Measurements from ENCODE around the gene CD300C. TPM values are rescaled to one million over a fixed set of nuclear protein-coding genes. Genes with fewer than 3 reads are reported as not detected.

The CD300C gene
- total RNA-seq, 2 experiments from 2014 or later: 0.47 to 0.57 TPM

DNA sequence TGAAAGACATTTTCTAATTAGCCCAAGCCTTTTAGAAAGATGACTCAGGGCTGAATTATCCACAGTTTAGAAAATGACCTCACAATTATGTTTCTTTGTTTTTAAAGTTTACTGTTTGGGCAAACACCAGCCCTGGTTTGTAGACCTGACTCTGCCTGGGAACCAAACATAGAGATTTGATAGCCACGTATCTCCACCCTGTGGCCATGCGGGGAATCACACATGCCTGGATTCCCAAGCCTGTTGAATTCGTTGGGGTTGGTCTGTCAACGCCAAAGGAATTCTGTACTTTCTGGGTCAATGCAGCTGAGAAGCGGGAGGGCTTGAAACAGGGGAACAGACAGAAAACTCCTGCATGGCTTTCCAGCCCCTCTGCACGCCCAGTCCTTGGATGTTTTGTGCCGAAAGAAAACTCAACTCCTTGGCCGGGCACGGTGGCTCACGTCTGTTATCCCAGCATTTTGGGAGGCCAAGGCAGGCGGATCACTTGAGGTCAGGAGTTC is 52.5 kb downstream of the CD300C start:
- ChIA-PET POLR2A (no interaction called here), CTCF (interaction anchor here (0.7 to 8.3 kb wide), 9 partner anchors 14 to 136 kb away, joined by 3 to 66 read pairs (median 3); partner anchors contain the start of gene GPR142)
- DNase-seq: peak; percentile 76
- Mint-ChIP-seq H3K9me3 (ENCODE audit: insufficient read depth) (no peaks in the 10 kb centered on the region), H3K4me1 (ENCODE audit: low read depth) (peaks cover 13% of the 10 kb centered on the region), H3K4me3 (no peak overlapping the region), H3K36me3 (ENCODE audit: low read depth) (no peaks in the 10 kb centered on the region), H3K27ac (no peak overlapping the region), H3K27me3 (ENCODE audit: low read depth) (peaks cover 12% of the 10 kb centered on the region)
- ATAC-seq: peak; percentile 72

GRCh38 chr17:74491626-74492025 is 54.3 kb downstream of the CD300C start:
- H3K36me3 Mint-ChIP-seq (ENCODE audit: low read depth): no peaks in the 10 kb centered on the region
- no peak overlapping the region for H3K4me3 Mint-ChIP-seq
- DNase-seq (no peak), ATAC-seq (no peak)
- no peak overlapping the region for H3K27ac Mint-ChIP-seq
- CTCF ChIA-PET: interaction anchor here (1.0 to 8.3 kb wide), 7 partner anchors 9 to 124 kb away, joined by 3 to 66 read pairs (median 6); partner anchors contain the start of gene GPR142
- POLR2A ChIA-PET: no interaction called here
- H3K4me1 Mint-ChIP-seq (ENCODE audit: low read depth): peaks cover 13% of the 10 kb centered on the region
- H3K9me3 Mint-ChIP-seq (ENCODE audit: insufficient read depth): no peaks in the 10 kb centered on the region
- H3K27me3 Mint-ChIP-seq (ENCODE audit: low read depth): peaks cover 14% of the 10 kb centered on the region

Other genes with a start within 250 kb of the CD300C start
- gene KIF19, start 219.9 kb downstream of the CD300C start, total RNA-seq: under 1 TPM; 0.37 TPM
- gene BTBD17, start 184.2 kb downstream of the CD300C start, total RNA-seq: not detected
- gene GPR142, start 178.6 kb downstream of the CD300C start, total RNA-seq: not detected
- under 1 TPM in 1 of 2 experiments, not detected in 1; 0.32 TPM for gene GPRC5C, start 114.0 kb downstream of the CD300C start, total RNA-seq
- gene CD300A, start 79.5 kb downstream of the CD300C start, total RNA-seq: 1 to 10 TPM; 2.1 to 2.8 TPM
- gene CD300LB, start 14.6 kb downstream of the CD300C start, total RNA-seq: not detected
- not detected for gene CD300H, start 21.4 kb upstream of the CD300C start, total RNA-seq
- gene CD300LD, start 46.2 kb upstream of the CD300C start, total RNA-seq: not detected
- not detected for gene CD300E, start 77.6 kb upstream of the CD300C start, total RNA-seq
- gene CD300LF, start 166.8 kb upstream of the CD300C start, total RNA-seq: not detected
- 10 to 100 TPM; 19.1 to 19.6 TPM for gene RAB37, start 191.1 kb upstream of the CD300C start, total RNA-seq
- gene NHERF1, start 202.5 kb upstream of the CD300C start, total RNA-seq: 100 to 1,000 TPM; 286 to 296 TPM
- gene NAT9, start 230.2 kb upstream of the CD300C start, total RNA-seq: 10 to 100 TPM; 28.3 to 30.7 TPM